ACC112 (cell line): Measurements from ENCODE around the gene P2RY11.

ENCODE experiments used
- H2AFZ ChIP-seq: fragments of 200-600 bp; sonication (generic); one replicate; pipeline ENCODE4 v1.6.0; 2017; ENCODE audit warnings: antibody characterized with exemption, low read length; ENCODE audit not compliant: unreplicated experiment
- H3K27ac ChIP-seq: fragments of 200-600 bp; sonication (generic); 2 replicates; pipeline ENCODE4 v1.5.1; 2014; ENCODE audit warnings: low read depth, mild to moderate bottlenecking, antibody characterized with exemption, low read length, moderate library complexity
- H3K27me3 ChIP-seq: fragments of 200-600 bp; sonication (generic); 2 replicates; pipeline ENCODE4 v1.6.1; 2014; ENCODE audit warnings: mild to moderate bottlenecking, antibody characterized with exemption, low read length, moderate library complexity, mixed read lengths; ENCODE audit not compliant: insufficient read depth
- H3K36me3 ChIP-seq: fragments of 200-600 bp; sonication (generic); 2 replicates; pipeline ENCODE4 v1.6.1; 2016; ENCODE audit warnings: mild to moderate bottlenecking, antibody characterized with exemption, low read length, moderate library complexity, mixed read lengths; ENCODE audit not compliant: insufficient read depth
- H3K4me1 ChIP-seq: fragments of 200-600 bp; sonication (generic); one replicate; pipeline ENCODE4 v1.6.1; 2016; ENCODE audit warnings: low read length, mixed read lengths; ENCODE audit not compliant: insufficient read depth, unreplicated experiment, control insufficient read depth
- H3K4me3 ChIP-seq: fragments of 200-600 bp; sonication (generic); 2 replicates; pipeline ENCODE4 v1.5.1; 2014; ENCODE audit warnings: mild to moderate bottlenecking, low read depth, low read length
- H3K79me2 ChIP-seq: fragments of 200-600 bp; sonication (generic); one replicate; pipeline ENCODE4 v1.6.0; 2016; ENCODE audit warnings: low read length; ENCODE audit not compliant: control insufficient read depth, unreplicated experiment, insufficient read depth

Gene P2RY11

GRCh38 chr19:10158485-10158884 lies 47.0 kb downstream of the P2RY11 start:
- peaks cover 17% of the 10 kb centered on the region for H3K36me3 ChIP-seq
- no peaks in the 10 kb centered on the region for H3K79me2 ChIP-seq
- H3K27me3 ChIP-seq, result no peaks in the 10 kb centered on the region
- H3K27ac ChIP-seq, result no peak overlapping the region
- no peak overlapping the region for H3K4me3 ChIP-seq
- H3K4me1 ChIP-seq, result no peaks in the 10 kb centered on the region
- H2AFZ ChIP-seq, result no peak overlapping the region

DNA sequence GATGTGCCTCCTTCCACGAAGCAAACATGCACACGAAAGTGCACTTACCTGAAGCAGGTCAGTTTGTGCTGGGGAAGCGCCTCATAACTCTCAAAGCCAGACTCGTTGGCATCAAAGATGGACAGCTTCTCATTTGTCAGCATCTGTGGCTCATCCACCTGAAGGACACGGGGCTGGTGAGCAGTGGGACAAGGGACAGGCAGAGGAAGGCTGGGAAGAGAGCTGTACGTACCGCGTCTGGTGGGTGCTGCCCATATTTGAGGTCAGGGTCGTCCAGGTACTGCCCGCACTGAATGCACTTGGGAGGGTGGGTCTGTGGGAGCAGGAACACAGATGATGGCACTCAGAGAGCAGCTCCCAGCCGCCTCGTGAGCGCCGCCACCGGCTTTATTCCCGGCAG lies 48.1 kb downstream of the P2RY11 start:
- Histone ChIP-seq H3K4me3 (no peak overlapping the region), H2AFZ (no peak overlapping the region), H3K79me2 (no peaks in the 10 kb centered on the region), H3K27me3 (no peaks in the 10 kb centered on the region), H3K36me3 (peaks cover 13% of the 10 kb centered on the region), H3K27ac (no peak overlapping the region), H3K4me1 (no peaks in the 10 kb centered on the region)

- Histone ChIP-seq H3K36me3 (peaks cover 14% of the 10 kb centered on the region; the same call in 1 of the 2 replicates), H3K79me2 (peaks cover 2% of the 10 kb centered on the region), H3K27ac (no peak overlapping the region)
Measured at GRCh38 chr19:10163536-10163935, 52.0 kb downstream of the P2RY11 start.

More at GRCh38 chr19:10163536-10163935, 52.0 kb downstream of the P2RY11 start:
- no peaks in the 10 kb centered on the region for H3K4me1 ChIP-seq
- H3K27me3 ChIP-seq, result no peaks in the 10 kb centered on the region
- no peak overlapping the region for H3K4me3 ChIP-seq
- no peak overlapping the region for H2AFZ ChIP-seq
